Kidney (tissue), 14 donors: ENCODE data around the gene IRS2. TPM values are rescaled to one million over a fixed set of nuclear protein-coding genes. Genes with fewer than 3 reads are reported as not detected.
"Not testable (repeated sequence)": the region's sequence is repeated elsewhere in the genome, so short reads cannot be mapped to it uniquely, and the experiment has no call there.

Experiments
- DNase-seq, 5 donors: peaks; one replicate each; pipeline ENCODE4 v3.0.0-alpha.2; 2013 to 2020
- FAIRE-seq: peaks from 2 replicates; lab custom pipeline; 2012; peaks lifted over from hg19 to GRCh38; lab: Jason Lieb, UNC
- H3K27ac ChIP-seq, 2 donors: one replicate each; pipeline ENCODE4 v1.7.0; 2013; ENCODE audit warnings: low read depth in 2 of 2, low read length in 2 of 2, inconsistent platforms in 1 of 2
- H3K27me3 ChIP-seq: one replicate; pipeline ENCODE4 v1.7.1; 2013; ENCODE audit warnings: low read length, inconsistent platforms; ENCODE audit not compliant: control insufficient read depth, insufficient read depth
- H3K36me3 ChIP-seq, 3 donors: one replicate each; pipeline versions ENCODE4 v1.7.0 to v1.7.1; 2013; ENCODE audit warnings: low read length in 3 of 3, control low read depth in 1 of 3, inconsistent platforms in 1 of 3; ENCODE audit not compliant: insufficient read depth in 3 of 3, control insufficient read depth in 2 of 3
- H3K4me1 ChIP-seq, 3 donors: one replicate each; pipeline versions ENCODE4 v1.7.0 to v1.7.1; 2013; ENCODE audit warnings: low read length in 3 of 3, inconsistent platforms in 1 of 3, low read depth in 1 of 3; ENCODE audit not compliant: control insufficient read depth in 2 of 3, insufficient read depth in 2 of 3
- H3K4me3 ChIP-seq, 3 donors: one replicate each; pipeline versions ENCODE4 v1.7.0 to v1.8.1; 2013; ENCODE audit warnings: low read length in 3 of 3, control low read depth in 1 of 3, inconsistent platforms in 1 of 3
- H3K9ac ChIP-seq, 3 donors: one replicate each; pipeline versions ENCODE4 v1.7.0 to v1.7.1; 2013; ENCODE audit warnings: low read length in 3 of 3, control low read depth in 1 of 3, inconsistent platforms in 1 of 3
- H3K9me3 ChIP-seq, 3 donors: one replicate each; pipeline versions ENCODE4 v1.7.0 to v1.7.1; 2013; ENCODE audit warnings: low read length in 3 of 3, control low read depth in 1 of 3, inconsistent platforms in 1 of 3; ENCODE audit not compliant: control insufficient read depth in 2 of 3, insufficient read depth in 1 of 3
- CTCF ChIP-seq: IDR thresholded peaks from 3 replicates; pipeline ENCODE4 v1.5.1; 2012; ENCODE audit warnings: mild to moderate bottlenecking, moderate library complexity, borderline replicate concordance; ENCODE audit not compliant: insufficient read depth; ENCODE audit errors: extremely low read depth
- intact Hi-C: fragments of 100-400 bp; cut with DNase I; formaldehyde crosslinking; loops from one replicate; pipeline ENCODE4 v1.11.1; 2022
- polyA plus RNA-seq: library from polyadenylated mRNA; stranded (reverse); fragments of 350-450 nt; fragmentation: Illumina TruSeq; extraction: RNeasy Lipid Tissue Mini Kit (QIAGEN cat#74804); gene quantifications from one replicate; pipeline ENCODE4 v1.2.3, GENCODE V29; 2014; ENCODE audit warnings: low read depth, low replicate concordance; ENCODE audit not compliant: insufficient read depth
- total RNA-seq: library from RNA; stranded (reverse); fragmentation: NEBNext Ultra II Directional; extraction: Animal tissue kit (Norgen Biotek cat#: 25700); gene quantifications from one replicate; pipeline ENCODE4 v1.2.1, GENCODE V29; 2021
- donor health status: control.
- donor health status: control.
- donor health status: control.
- donor health status: control.
- donor health status: control.
- donor health status: DM: yes; HTN: yes; CAD: no.
- donor health status: Normal renal cell carcinoma (clear cell type).

Gene IRS2
- total and polyA plus RNA-seq, 2 donors from 2014 or later: 2.1 to 12.9 TPM

GRCh38 chr13:109733550-109733949, 52.8 kb downstream of the IRS2 start:
- H3K4me1 ChIP-seq: peaks cover 0 to 13% (median 2%) of the 10 kb centered on the region in 3 donors
- H3K9me3 ChIP-seq: no peaks in the 10 kb centered on the region
- no peak overlapping the region for H3K4me3 ChIP-seq
- H3K36me3 ChIP-seq: no peaks in the 10 kb centered on the region
- DNase-seq: peak in 1 of 5 donors; percentile 75
- H3K9ac ChIP-seq: no peak overlapping the region
- H3K27me3 ChIP-seq: no peaks in the 10 kb centered on the region
- intact Hi-C loops: no loop called here
- H3K27ac ChIP-seq: no peak overlapping the region
- no peak for FAIRE-seq
- no peak for TF ChIP-seq CTCF

GRCh38 chr13:109732470-109733170, 53.8 kb downstream of the IRS2 start:
- H3K36me3 ChIP-seq, H3K4me3 ChIP-seq, H3K9me3 ChIP-seq, DNase-seq, H3K27me3 ChIP-seq, H3K27ac ChIP-seq, FAIRE-seq, intact Hi-C loops, H3K9ac ChIP-seq: not testable (repeated sequence)
- H3K4me1 ChIP-seq: peaks cover 2 to 16% (median 5%) of the 10 kb centered on the region in 3 donors

- Histone ChIP-seq H3K27me3 (no peaks in the 10 kb centered on the region), H3K9me3 (no peaks in the 10 kb centered on the region), H3K4me1 (peaks cover 2 to 16% (median 5%) of the 10 kb centered on the region in 3 donors), H3K4me3 (no peak overlapping the region), H3K9ac (no peak overlapping the region), H3K27ac (no peak overlapping the region), H3K36me3 (no peaks in the 10 kb centered on the region)
- intact Hi-C loops: no loop called here
- DNase-seq (no peak), FAIRE-seq (no peak)
- no peak for TF ChIP-seq CTCF
Measured at GRCh38 chr13:109730812-109731335, 55.5 kb downstream of the IRS2 start.
